Hepatic stellate cell (primary cell): Measurements from ENCODE around the gene CADPS2.
"Not testable (repeated sequence)": the region's sequence is repeated elsewhere in the genome, so short reads cannot be mapped to it uniquely, and the experiment has no call there.

ENCODE experiments used
- DNase-seq: peaks from one replicate; pipeline ENCODE4 v3.0.0; 2011; ENCODE audit warnings: low spot score

CADPS2 gene

DNA sequence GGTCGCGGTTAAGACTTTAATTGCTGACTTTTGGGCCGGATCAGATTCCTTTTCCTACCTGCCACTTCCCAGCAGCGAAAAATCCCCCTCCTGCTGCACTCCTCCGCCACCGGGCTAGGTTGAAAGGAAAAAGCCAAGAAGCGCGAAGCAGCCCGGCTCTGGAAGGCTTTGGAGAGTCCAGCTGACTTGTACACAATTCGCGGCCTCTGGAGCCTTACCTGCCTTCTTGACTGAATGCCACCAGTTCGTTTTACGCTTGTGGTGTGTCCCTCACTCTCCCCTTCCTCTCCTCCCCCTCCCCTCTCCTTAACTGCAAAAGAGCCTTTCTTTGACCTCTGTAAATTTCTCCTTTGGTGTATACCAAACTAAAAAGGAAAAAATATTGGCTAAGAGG, 579.0 kb downstream of the CADPS2 start:
- no peak for DNase-seq

- no peak for DNase-seq
Measured at GRCh38 chr7:122306320-122307227, 579.7 kb downstream of the CADPS2 start.

GRCh38 chr7:122305475-122306319, 580.6 kb downstream of the CADPS2 start:
- no peak for DNase-seq

DNA sequence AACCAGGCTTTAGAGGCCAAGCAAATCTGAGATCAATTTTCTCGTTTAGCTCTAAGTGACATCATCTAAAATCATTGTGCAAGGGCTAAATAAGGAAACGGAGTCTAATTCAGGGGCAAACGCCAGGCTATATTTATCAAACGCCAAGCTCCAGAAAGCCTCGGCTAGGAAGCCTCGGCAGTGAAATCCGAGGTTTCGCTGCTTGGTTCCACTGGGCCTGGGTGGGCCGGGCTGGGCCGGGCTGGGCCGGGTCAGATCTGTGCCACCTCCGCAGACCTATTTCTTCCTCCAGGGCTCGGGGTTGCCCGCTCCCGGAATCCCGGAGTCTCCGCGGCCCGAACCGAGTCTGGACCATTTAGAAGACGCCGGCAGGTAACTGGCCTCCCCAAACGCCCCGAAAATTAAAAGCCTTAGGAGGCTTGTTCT, 581.3 kb downstream of the CADPS2 start:
- no peak for DNase-seq

GRCh38 chr7:122304319-122304975, 581.8 kb downstream of the CADPS2 start, which contains the start of gene FEZF1:
Gene FEZF1 (minus strand): TSS chr7:122304750. CDS start chr7:122304437, 313 bp downstream.
- DNase-seq: no peak

GRCh38 chr7:122303531-122304318, 582.5 kb downstream of the CADPS2 start:
- DNase-seq: no peak

GRCh38 chr7:122302761-122303530, 583.3 kb downstream of the CADPS2 start:
- DNase-seq: no peak

DNA sequence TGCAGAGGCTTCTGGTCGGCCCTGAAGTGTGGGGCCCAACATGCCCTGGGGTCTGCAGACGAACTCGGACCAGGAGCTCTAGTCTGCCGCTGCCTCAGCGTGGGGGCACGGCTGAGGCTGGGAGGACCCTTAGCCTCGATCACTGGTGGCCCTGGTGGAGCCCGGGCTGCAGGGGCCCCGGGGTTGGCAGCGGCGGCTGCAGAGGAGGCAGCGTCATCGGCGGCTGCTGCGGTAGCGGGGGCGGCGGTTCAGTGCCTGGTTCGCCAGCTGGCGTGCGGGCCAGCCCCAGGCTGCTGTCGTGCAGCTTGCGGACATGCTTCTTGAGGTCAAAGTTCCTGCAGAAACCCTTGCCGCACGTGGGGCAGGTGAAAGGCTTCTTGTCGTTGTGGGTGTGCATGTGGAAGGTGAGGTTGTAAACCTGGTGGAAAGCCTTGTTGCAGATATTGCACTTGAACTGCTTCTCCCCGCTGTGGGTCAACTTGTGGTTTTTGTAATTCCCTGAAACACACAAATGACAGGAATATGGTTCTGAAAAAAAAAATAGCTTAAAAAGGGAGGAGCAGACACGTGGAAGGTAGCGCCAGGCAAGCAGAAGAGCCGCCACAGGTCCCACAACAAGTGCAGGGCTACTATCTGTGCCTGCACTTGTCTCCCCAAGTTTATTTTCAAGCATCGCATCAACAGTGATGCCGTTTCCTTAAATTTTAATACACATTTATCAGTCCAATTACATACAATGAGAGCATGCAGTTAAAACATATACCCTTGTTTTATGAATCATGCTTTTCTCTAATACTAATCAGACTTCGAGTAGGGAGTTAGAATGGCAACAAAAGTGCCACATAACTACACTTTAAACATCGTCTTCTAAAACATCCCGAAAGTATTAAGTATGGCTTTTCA, 584.2 kb downstream of the CADPS2 start:
- DNase-seq: no peak

DNA sequence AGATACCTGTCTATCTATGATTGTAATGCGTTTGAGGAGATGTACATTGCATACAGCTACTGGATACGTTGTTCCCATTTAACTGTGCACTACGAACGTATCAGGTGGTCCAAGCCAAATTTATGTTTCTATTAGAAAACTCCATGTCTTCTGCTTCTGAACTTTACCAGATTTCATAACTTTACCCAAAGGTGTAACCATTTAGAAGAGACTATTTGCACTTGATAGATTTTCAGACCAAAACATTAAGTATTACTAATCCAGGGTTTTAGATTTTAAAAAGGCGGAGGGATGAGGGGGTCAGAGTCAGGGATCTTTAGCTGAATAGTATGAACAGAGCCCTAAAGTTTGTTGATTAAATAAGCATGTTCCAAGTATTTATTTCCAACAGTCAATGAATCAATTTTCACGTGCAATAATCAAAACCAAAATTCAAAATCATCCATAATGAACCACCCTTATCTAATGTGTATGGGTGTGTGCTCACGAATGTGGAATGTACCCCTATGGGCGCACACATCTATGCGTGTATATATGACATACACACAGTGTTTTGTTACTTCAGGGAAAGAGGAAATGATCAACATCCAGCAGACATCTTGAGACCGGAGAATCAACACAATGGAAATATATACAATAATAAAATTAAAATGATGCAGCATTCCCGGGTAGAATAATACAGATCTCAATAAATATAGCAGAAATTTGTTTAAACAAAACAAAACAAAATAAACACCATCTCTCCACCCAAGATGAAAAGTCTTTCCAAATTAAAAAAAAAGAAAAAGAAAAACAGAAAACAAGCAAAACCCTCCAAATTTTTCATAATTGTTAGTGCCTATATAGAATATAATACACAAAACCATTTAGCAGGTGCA, 585.1 kb downstream of the CADPS2 start:
- DNase-seq: no peak

- DNase-seq: no peak
Measured at GRCh38 chr7:122300211-122300932, 585.9 kb downstream of the CADPS2 start.

- no peak for DNase-seq
Measured at GRCh38 chr7:122299624-122300210, 586.5 kb downstream of the CADPS2 start.

DNA sequence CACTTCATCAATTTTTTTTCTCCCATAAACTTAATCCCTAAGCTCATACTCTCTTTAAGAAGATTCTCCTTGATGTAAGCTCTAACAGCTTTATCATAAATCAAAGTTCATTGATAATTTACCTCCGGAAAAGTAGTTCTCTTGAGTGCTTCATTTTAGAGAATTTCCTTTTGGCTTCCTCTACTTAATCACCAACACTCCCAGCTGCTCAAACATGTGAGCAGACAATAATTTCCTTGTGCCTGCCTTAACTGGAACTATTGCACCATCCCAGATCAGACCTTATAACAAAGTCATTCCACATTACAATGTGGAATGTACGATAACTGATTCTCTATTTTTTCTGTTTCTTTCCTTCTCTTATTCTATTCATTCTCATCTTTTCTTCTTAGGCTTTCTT, 587.6 kb downstream of the CADPS2 start:
- no peak for DNase-seq

GRCh38 chr7:122298131-122298530, 588.1 kb downstream of the CADPS2 start:
- no peak for DNase-seq

DNA sequence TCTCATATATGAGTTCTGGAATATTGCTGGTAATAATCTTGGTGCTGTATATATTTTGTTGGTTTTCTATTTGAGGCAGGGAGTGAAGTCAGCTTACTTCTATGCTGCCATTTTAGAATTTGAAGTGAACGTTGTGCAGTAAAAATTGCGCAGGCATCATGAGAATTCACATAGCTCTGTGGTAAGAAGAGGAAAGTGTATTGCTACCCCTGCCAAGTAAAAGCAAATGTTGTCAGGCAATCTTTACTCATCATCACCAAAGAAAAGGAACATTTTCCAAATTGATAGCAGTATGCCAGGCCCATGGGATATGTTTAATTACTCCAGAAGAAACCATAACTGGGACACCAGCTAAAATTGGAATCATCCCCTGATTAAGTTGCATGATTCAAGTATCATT, 595.1 kb downstream of the CADPS2 start:
- DNase-seq: no peak

DNA sequence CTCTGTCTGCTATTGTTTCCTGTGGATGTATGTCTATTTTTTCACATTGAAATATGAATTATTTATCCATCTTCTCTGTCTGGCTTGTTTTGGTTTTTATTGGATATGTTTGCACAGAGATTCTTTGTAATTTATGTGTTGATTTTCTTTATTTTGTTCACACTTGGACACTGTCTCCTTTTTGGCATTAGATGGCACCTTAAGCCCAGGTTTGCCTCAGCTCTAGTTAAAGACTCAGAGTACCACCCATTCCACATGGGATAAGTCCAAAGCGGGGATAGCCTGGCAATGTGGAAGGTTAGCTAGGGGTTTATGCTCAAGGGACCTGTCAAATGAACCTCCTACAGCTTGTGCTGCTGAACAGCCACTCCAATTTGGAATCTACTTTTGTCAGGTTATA, 595.8 kb downstream of the CADPS2 start:
- DNase-seq: no peak

- DNase-seq: no peak
Measured at GRCh38 chr7:122289426-122289825, 596.8 kb downstream of the CADPS2 start.

DNA sequence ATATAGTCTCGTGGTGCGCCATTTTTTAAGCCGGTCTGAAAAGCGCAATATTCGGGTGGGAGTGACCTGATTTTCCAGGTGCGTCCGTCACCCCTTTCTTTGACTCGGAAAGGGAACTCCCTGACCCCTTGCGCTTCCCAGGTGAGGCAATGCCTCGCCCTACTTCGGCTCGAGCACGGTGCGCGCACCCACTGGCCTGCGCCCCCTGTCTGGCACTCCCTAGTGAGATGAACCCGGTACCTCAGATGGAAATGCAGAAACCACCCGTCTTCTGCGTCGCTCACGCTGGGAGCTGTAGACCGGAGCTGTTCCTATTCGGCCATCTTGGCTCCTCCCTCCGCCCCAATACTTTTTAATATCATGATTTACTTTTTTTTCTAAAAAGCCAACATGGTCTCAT, 601.7 kb downstream of the CADPS2 start:
- DNase-seq: not testable (repeated sequence)

DNA sequence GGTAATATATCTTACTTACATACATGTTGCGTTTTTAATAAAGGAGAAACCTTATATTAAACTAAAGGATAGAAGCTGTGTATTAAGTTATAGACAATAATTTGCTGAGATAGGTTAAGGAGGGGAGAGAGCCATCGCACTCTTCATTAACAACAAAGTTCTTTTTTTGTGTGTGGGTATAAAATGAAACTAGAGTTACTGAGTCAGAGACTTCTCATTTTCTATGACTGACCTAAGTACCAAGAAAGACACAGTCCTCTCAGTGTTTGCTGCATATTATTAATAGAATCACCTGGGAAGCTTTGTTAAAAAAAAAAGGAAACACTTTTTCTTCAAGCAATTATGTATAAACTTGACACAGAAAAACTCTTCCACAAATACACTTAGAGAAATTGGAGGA, 613.1 kb downstream of the CADPS2 start:
- no peak for DNase-seq
